GM19438 (cell line): ENCODE measurements around the gene MEDAG.

ENCODE experiments used
- ATAC-seq: cut with Tn5 transposase; IDR thresholded peaks from one replicate; pipeline ENCODE4 v1.9.1; 2021; ENCODE audit warnings: low read depth; ENCODE audit not compliant: unreplicated experiment

The MEDAG gene

GRCh38 chr13:30936971-30937370 is 30.9 kb downstream of the MEDAG start:
- no peak for ATAC-seq

GRCh38 chr13:30943881-30944280 is 37.8 kb downstream of the MEDAG start:
- no peak for ATAC-seq

- ATAC-seq, result no peak
Measured at GRCh38 chr13:30957258-30957943, 51.3 kb downstream of the MEDAG start.

GRCh38 chr13:30959678-30960077 is 53.6 kb downstream of the MEDAG start:
- ATAC-seq, result no peak

- ATAC-seq, result no peak
Measured at GRCh38 chr13:30963791-30964190, 57.7 kb downstream of the MEDAG start.

- ATAC-seq, result no peak
Measured at GRCh38 chr13:30965380-30965779, 59.3 kb downstream of the MEDAG start.

GRCh38 chr13:30966101-30966500 is 60.0 kb downstream of the MEDAG start:
- ATAC-seq, result no peak

GRCh38 chr13:30968846-30969245 is 62.8 kb downstream of the MEDAG start:
- no peak for ATAC-seq

- ATAC-seq, result no peak
Measured at GRCh38 chr13:30971575-30971974, 65.5 kb downstream of the MEDAG start.

GRCh38 chr13:30972888-30973377 is 66.9 kb downstream of the MEDAG start:
- no peak for ATAC-seq

- ATAC-seq, result no peak
Measured at GRCh38 chr13:30974350-30974749, 68.3 kb downstream of the MEDAG start.
